ENCODE measurements around the gene ZNF618.

DNA sequence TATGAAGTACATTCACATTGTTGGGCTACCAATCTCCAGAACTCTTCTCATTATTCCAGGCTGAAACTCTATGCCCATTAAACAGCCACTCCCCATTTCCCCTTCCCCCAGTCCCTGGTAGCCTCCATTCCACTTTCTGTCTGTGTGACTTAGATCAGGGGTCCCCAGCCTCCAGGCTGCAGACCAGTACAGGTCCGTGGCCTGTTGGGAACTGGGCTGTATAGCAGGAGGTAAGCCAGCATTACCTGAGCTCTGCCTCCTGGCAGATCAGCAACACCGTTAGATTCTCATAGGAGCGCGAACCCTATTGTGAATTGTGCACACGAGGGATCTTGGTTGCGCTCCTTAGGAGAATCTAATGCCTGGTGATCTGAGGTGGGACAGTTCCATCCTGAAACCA, 23.1 kb downstream of the ZNF618 start:
- TF ChIP-seq POLR2A (IDR thresholded peaks at IDR 0.05) (no peak), CTCF (IDR thresholded peaks at IDR 0.05 in 4 of 5, conservative IDR thresholded peaks at IDR 0.05 in 1 of 5) (no peak)
